Measurements from ENCODE around the gene SELENBP1. TPM values are rescaled to one million over a fixed set of nuclear protein-coding genes. Genes with fewer than 3 reads are reported as not detected.

The SELENBP1 gene
- 29.0 and 30.2 TPM in 2 replicates for total RNA-seq (2016; rRNA removed; fragmentation: Illumina TruSeq; extraction: Trizol)
- 6.3 and 6.7 TPM in 2 replicates for total RNA-seq (2016; cell fraction: cytosol; rRNA removed; fragmentation: Illumina TruSeq; extraction: Trizol; ENCODE audit: low read depth)
- total RNA-seq (2016; cell fraction: insoluble cytoplasmic fraction; rRNA removed; fragmentation: Illumina TruSeq; extraction: Trizol): 27.8 and 30.0 TPM in 2 replicates
- total RNA-seq (2016; cell fraction: membrane; rRNA removed; fragmentation: Illumina TruSeq; extraction: Trizol): 9.8 and 12.1 TPM in 2 replicates
- total RNA-seq (2016; cell fraction: nucleus; rRNA removed; fragmentation: Illumina TruSeq; extraction: Trizol): 18.8 and 23.3 TPM in 2 replicates
- 27.8 and 29.3 TPM in 2 replicates for polyA plus RNA-seq (2011; rRNA removed)
- polyA plus RNA-seq (2011; cell fraction: cytosol; rRNA removed): 21.3 and 26.7 TPM in 2 replicates
- polyA plus RNA-seq (2011; cell fraction: nucleus; rRNA removed): 89.4 and 101 TPM in 2 replicates
- 13.2 and 18.5 TPM in 2 replicates for polyA plus RNA-seq (2012)
- 6.6 and 7.1 TPM in 2 replicates for polyA plus RNA-seq (2016; cell fraction: cytosol; fragmentation: Illumina TruSeq; extraction: Trizol; ENCODE audit: low read depth)
- polyA plus RNA-seq (2016; cell fraction: insoluble cytoplasmic fraction; fragmentation: Illumina TruSeq; extraction: Trizol; ENCODE audit: low read depth): 32.9 and 33.5 TPM in 2 replicates
- 9.9 and 10.0 TPM in 2 replicates for polyA plus RNA-seq (2016; cell fraction: membrane; fragmentation: Illumina TruSeq; extraction: Trizol; ENCODE audit: low read depth)
- 46.6 and 51.9 TPM in 2 replicates for polyA plus RNA-seq (2016; cell fraction: nucleus; fragmentation: Illumina TruSeq; extraction: Trizol; ENCODE audit: insufficient read depth, low read depth)
- 34.1 and 67.3 TPM in 2 replicates for polyA minus RNA-seq (2011; rRNA and poly(A)+ RNA removed; ENCODE audit: low replicate concordance)
- 11.9 and 16.5 TPM in 2 replicates for polyA minus RNA-seq (2011; cell fraction: cytosol; rRNA and poly(A)+ RNA removed)
- 13.3 and 13.8 TPM in 2 replicates for polyA minus RNA-seq (2011; cell fraction: nucleus; rRNA and poly(A)+ RNA removed)
- Bru-seq, nascent RNA: percentile 65 among the genes with signal in this experiment
- percentile 66 among the genes with signal in this experiment for BruChase-seq, experiment 1, labeled RNA remaining after a 6-hour chase
- percentile 63 among the genes with signal in this experiment for BruChase-seq, experiment 2, labeled RNA remaining after a 2-hour chase
- long read RNA-seq, experiment 1, transcript SELENBP1-201 (12 exons, 1,752 nt): major isoform, 38 of 54 reads
- long read RNA-seq, experiment 1, partial matches to known transcripts: 4 of 54 reads
- long read RNA-seq, experiment 1, other reads (novel, unspliced or antisense): 8 of 54 reads
- long read RNA-seq, experiment 2, transcript SELENBP1-201 (12 exons, 1,752 nt): major isoform, 27 of 43 reads
- long read RNA-seq, experiment 2, partial matches to known transcripts: 4 of 43 reads
- long read RNA-seq, experiment 2, other reads (novel, unspliced or antisense): 10 of 43 reads

GRCh38 chr1:151372058-151372934, at the start of gene SELENBP1:
TSS of gene SELENBP1 (minus strand) at chr1:151372705. CDS start at chr1:151372641, 64 bp downstream.
- peak within 1 kb of the TSS; percentile 82 for H3K27ac ChIP-seq (ENCODE audit: extremely low read length, insufficient read depth, low read length)
- ChIA-PET POLR2A (interaction anchor here (0.5 to 2.2 kb wide), 18 partner anchors 13 to 459 kb away, joined by 3 to 24 read pairs (median 4); partner anchors contain the start of genes LYSMD1, PI4KB, PSMB4 and RFX5), CTCF (ENCODE audit: low intra/inter-chr PET ratio, low total read pairs) (no interaction called here)
- peak within 1 kb of the TSS; percentile 88 for H2AFZ ChIP-seq (ENCODE audit: low read length)
- peaks cover 5% of the 10 kb centered on the region for H3K79me2 ChIP-seq (ENCODE audit: insufficient read depth, low read length)
- H3K27me3 ChIP-seq (ENCODE audit: control insufficient read depth in 1 of 2, insufficient read depth in 2 of 2, low read length in 2 of 2): no peaks in the 10 kb centered on the region; a peak in 1 of 5 replicates
- peak; percentile 93 for ATAC-seq
- peaks cover 0 to 2% of the 10 kb centered on the region in 2 experiments; a peak in 2 of 5 replicates for H3K36me3 ChIP-seq (replicated peaks in 1 of 2; ENCODE audit: control insufficient read depth in 1 of 2, insufficient read depth in 2 of 2, low read length in 2 of 2)
- intact Hi-C loops (cut with micrococcal nuclease; ENCODE audit: unreplicated experiment) (loop anchor here (1.0 to 2.0 kb wide), 2 partner anchors 20 to 25 kb away; partner anchors contain the start of gene RFX5), in situ Hi-C loops (cut with HindIII; ENCODE audit: extremely low pct_ligation_motif_present, low pct_unique_long_range_greater_than_20kb) (no loop called here)
- peak within 1 kb of the TSS; percentile 98 for H3K4me2 ChIP-seq (ENCODE audit: low read depth, low read length)
- H3K9me3 ChIP-seq (ENCODE audit: low read length): no peaks in the 10 kb centered on the region
- 0% methylated on average over 8 of the region's 11 CpGs for WGBS (ENCODE audit: low lambda C conversion rate)
- TSS peak; percentile 79 for BruUV-seq (replicated peaks)
- peak; percentile 80 for FAIRE-seq
- peak; percentile 81 for DNase-seq (ENCODE audit: low spot score)
- H3K4me3 ChIP-seq (replicated peaks in 1 of 3; ENCODE audit: insufficient read depth in 1 of 3, low read depth in 2 of 3, low read length in 3 of 3): peak within 1 kb of the TSS; percentile 61 to 79 (median 70)
- H3K9ac ChIP-seq (ENCODE audit: insufficient read depth, low read depth, low read length): peak within 1 kb of the TSS; percentile 67
- no peaks in the 10 kb centered on the region for H4K20me1 ChIP-seq (ENCODE audit: insufficient read depth, low read length)
- peaks cover 41% of the 10 kb centered on the region for H3K4me1 ChIP-seq (ENCODE audit: insufficient read depth, low read length)
- TF ChIP-seq SETDB1 (CRISPR knock-in tag; IDR thresholded peaks at IDR 0.05; ENCODE audit: borderline replicate concordance) (no peak), SRY (CRISPR knock-in tag; IDR thresholded peaks at IDR 0.05) (no peak), ZNF577 (CRISPR knock-in tag; IDR thresholded peaks at IDR 0.05; ENCODE audit: borderline replicate concordance, low read depth) (no peak), KMT2B (CRISPR knock-in tag; IDR thresholded peaks at IDR 0.05) (0 out of 2 replicates have a peak, but pooled peaks have one; percentile 13), DRAP1 (CRISPR knock-in tag; IDR thresholded peaks at IDR 0.05) (peak; percentile 97), ZMAT3 (CRISPR knock-in tag; conservative IDR thresholded peaks at IDR 0.05) (no peak), RFXAP (CRISPR knock-in tag; IDR thresholded peaks at IDR 0.05; ENCODE audit: borderline replicate concordance) (0 out of 2 replicates have a peak, but pooled peaks have one; percentile 53), PRPF4 (IDR thresholded peaks at IDR 0.05; ENCODE audit: low read depth, low read length, poor library complexity, severe bottlenecking) (peak; percentile 58), ETV6 (CRISPR knock-in tag; conservative IDR thresholded peaks at IDR 0.05) (no peak), NFRKB (IDR thresholded peaks at IDR 0.05) (no peak), SUZ12 (IDR thresholded peaks at IDR 0.05; ENCODE audit: low read depth, low read length) (no peak), ELK4 (CRISPR knock-in tag; IDR thresholded peaks at IDR 0.05; ENCODE audit: borderline replicate concordance) (no peak), TARDBP (CRISPR knock-in tag; IDR thresholded peaks at IDR 0.05) (no peak; the same call in 1 of the 2 replicates), ZNF7 (CRISPR knock-in tag; IDR thresholded peaks at IDR 0.05) (no peak), CTCF (CRISPR knock-in tag; IDR thresholded peaks at IDR 0.05) (no peak)
